Kasumi-1 (cell line): ENCODE measurements around the gene SLN.

Source experiments
- DNase-seq, 2 experiments: peaks; one replicate each; lab custom pipeline; 2025; lab: John Stamatoyannopoulos, UW

The SLN gene

DNA sequence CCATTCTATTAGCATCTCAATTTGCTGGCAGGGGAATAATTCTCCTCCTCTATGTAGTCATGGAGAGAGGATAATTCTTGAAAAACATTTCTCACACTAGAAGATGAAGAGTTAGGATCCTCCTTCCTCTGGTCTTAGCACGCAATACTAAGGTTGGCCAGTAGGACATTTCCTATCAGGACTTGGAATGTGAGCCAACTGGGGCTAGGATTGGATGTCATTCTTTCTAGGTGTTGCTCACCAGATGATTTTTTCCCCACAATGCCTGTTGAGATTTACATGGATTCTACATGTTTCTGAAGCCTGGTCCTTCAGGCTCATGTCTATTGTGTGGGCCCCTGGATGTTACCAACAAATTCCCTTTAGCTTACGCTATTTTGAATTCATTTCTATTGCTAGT is 28.0 kb downstream of the SLN start:
- DNase-seq, result peak in 1 of 2 experiments; percentile 5

DNA sequence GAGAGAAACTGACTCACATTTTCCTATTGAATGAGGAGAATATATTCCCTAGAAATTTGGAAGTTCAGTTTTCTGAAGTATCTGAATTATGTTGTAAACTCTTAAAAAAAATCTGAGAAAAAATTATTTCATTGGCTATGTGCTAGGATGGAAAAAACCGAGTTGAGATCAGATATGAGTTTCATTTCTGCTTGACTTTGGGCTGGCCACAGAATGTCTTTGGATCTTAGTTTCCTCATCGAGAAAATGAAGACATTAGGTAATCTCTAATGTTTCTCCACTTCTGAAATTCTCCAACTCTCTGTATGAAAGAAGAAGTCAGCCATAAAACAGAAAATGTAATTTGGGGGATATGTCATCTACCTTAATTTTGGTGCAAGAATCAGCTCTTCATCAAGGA is 28.8 kb downstream of the SLN start:
- DNase-seq, result no peak

DNA sequence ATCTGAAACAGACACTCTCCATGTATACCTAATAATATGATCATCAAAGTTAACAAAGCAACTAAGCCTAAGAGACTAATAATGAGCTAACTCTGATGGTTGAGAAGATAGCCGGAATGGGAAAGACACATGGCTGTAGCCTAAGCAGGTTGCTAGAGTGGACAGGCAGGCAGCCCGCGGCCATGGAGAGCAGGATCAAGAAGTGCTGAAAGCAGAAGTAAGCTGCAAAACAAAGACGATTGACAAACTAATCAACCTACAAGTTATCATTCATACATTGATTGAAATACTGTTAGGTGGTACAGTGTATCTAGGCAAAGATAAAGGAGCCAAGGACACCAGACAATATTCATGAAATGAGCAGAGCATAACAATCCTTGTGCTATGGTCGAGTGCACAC is 29.3 kb downstream of the SLN start:
- DNase-seq, result no peak

DNA sequence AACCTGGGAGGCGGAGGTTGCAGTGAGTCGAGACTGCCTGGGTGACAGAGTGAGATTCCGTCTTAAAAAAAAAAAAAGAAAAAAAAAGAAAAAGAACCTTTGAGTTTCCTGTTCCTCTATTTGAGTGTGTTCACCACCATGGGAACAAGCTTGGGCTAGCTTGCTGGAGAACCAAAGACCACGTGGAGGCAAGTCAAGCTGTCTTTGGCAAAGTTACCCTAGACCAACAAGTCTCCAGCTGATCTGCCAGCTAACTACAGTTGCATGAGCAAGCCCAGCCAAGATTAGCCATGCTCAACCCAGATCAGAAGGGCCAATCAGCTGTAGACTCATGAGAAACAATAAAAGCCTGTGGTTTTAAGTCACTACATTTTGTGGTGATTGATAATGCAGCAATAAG is 29.7 kb downstream of the SLN start:
- DNase-seq, result no peak

DNA sequence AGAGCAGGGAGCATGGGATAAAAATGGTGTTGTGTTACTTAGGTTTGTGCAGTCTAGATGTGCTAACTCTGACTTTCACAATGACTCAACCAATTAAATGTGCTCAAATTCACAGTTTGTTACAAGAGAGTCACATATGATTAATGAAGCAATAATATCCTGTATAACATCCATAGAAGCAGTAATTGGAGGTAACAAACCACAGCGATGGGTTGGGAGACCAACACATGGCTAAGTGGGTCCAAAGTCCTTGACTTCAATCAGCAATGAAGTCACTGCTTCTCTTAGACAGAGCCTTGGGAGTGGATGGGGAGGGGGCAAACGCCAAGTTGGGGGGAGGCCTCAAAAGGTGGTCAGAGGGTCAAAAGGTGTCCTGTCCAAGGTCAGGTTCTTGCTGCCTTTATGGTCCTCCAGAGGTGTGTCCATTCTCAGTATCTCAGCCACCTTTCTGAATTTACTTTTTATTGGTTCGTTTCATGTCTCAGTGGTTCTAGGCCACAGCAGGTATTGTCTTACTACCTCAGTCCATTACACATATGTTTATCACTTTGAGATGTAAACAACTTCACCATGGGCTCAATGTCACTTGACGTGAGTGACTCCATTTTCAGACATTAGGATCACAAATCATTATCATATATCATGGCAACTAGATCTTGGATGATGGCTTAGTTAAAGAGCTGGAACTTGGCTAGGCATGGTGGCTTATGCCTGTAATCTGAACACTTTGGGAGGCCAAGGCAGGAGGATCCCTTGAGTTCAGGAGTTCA is 32.4 kb downstream of the SLN start:
- no peak for DNase-seq

DNA sequence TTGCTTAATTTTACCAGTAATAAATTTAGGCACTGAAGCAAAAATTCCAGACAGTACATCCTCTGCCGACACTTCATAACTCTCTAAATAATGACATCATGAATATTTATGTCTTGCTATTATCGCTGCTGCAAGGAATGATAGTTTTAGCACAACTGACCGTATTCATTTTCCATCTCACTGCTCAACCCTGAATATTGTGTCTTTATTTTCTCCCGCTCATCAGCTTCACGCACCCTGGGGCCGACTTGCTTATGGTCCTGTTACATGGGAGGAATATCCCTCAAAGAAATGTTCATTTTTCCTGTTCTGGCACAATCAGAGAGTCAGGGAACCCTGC is 33.3 kb downstream of the SLN start:
- DNase-seq, result no peak

DNA sequence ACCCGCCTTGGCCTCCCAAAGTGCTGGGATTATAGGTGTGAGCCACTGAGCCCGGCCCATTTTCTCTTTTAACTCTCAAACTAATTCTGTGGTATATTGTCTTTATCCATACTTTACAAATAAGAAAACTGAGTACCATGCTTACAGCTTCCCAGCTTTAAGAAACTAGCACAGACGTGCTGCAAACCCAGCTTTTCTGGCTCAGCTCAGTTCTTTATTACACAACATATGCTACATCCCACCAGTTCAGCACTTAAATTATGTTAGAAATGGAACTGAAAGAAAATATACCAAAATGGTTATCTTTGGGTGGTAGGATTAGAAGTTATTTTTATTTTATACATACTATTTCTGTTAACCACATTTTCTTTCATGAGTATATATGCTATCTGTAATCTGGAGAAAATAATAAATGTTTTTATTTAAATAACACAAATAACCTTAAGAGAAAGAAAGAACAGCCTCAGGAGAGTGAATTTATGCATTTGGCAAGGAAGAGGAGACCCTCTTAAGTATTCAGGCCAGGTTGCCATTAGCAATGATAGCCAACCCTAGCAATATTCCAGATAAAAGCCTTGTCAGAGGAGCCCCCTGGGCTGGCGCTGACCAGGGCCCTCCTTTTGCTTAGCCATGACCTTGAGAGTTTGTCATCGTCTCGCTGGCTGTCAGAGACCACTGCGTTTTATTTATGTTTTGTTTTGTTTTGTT is 33.8 kb downstream of the SLN start:
- no peak for DNase-seq

DNA sequence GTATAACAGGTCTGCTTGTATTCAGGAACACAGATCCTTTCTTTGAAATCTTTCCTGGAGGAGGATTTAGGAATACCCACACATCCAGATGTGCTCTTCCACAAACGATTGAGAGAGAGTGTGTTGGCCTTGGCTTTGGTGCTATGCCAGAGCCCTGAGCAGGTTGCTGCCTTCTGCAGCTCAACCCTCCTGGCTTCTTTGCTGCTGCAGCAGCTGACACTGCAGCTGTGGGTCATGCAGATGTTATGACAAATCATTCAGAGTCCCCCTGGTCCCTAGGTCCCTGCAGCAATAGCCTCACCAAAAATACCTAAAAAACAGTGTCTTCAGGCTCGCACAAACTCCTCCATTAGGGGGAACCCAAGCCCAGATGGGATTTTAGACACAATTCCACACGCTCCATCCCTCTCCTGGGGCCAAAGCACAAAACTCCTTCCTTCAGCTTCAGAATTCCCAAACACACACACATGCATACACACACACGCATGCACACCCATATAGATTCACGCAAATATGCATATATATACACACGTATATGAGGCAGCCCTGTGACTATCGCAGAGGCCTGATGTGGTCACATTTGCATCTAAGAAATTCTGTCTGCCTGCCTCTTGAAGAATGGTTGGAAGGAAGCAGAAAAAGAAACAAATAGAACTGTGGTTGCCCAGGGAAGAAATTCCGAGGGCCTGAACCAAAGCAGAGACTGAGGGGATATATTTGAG is 35.4 kb downstream of the SLN start:
- DNase-seq, result no peak

DNA sequence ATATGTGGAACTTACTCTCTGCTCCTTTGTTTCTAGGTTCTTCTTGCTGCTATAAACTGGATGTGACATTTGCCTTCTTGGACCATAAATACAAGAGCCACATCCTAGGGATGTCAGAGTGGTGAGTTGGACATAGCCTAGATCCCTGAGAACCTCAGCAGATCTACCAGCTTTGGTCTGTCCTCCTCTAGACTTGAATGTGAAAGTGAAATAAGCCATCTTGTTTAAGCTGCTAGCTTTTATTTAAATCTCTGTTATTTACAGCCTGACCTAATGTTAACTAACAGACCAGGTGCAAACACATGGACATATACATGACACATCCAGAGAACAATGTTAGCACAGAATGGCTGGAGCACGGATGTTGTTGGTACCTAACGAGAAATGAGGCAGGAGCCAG is 36.0 kb downstream of the SLN start:
- DNase-seq, result no peak

DNA sequence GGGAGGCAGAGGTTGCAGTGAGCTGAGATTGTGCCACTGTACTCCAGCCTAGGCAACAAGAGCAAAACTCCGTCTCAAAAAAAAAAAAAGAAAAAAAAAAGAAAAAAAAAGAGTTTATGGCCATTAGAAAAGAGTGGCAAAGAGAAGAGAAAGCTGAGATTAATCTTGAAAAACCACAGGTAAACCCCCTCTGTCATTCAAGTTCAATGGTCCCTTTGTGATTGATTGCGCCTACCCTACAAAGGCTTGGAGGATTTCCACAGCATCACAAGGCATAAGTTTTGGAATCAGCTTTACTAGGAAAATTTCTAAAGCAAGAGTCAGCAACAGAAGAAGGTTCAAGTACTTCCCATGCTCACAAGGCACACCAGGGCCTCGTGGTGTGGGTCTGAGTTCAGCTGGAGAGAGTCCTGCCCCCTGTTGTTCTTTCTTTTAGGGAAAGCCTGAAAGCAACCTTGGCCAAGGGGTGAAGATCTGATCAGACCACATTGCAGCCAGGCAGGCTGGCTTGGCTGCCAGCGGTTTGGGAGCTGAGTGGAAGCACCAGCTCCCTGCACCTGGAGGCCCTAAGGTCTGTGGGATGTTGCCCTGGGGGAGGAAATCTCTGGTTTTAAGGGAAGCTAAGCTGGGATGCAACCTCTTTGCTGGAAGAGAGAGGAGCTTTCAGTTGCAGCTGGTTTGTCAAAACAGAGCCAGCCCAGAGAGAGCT is 41.8 kb downstream of the SLN start:
- no peak for DNase-seq

DNA sequence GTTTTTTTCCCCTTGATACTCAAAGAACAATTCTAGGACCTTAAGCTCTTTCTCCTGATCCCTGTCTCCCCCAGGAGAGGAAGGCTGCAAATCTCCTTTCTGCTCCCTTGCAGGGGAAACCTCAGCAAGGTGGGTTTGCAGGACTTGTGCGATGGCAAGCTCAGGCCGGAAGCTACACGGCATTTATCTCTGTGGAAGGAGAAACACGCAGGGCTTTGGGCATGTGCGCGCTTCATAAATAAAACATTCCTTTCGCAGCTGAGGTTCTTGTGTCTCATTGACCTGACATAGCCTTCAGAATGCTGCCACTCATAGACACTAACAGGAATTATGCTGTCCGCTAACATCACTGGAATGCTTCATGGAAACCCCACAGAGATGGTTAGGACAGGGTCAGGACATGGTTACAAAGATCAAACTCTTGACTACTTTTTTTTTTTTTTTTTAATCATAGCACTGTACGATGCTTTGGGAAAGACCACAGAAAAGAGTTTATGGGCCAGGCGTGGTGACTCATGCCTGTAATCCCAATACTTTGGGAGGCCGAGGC is 42.6 kb downstream of the SLN start:
- DNase-seq, result no peak

DNA sequence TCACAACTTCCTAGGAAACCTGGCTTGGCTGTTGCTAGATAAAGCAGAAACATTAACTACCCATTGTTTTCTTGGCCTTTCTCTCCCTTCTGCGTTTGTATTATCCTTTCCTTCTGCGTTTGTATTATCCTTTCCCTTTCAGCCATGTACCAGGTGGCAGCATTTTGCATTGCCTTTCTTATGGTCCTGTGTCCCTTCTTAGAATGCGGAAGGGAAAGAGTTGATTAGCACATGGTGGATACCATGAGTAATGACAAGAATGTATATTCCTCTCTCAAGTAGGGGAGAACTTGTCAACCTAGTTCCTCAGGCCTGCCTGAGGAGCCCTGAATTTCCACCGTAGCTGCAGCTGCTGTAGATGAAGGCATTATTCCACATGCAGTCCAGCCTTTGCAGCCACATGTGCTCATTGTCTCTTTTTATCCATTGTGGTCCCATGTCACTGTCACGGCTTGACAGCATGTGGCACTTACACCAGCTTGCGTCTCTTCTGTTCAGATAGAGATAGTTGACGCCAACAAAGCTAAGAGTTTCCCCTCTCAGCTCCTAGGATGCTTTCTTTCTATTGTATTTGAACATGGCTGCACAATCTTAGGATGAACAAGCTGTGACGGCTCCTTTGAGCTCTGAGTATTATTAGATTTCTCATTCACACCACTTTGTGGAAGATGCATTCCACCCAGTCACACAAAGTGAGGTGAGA is 44.8 kb downstream of the SLN start:
- no peak for DNase-seq

DNA sequence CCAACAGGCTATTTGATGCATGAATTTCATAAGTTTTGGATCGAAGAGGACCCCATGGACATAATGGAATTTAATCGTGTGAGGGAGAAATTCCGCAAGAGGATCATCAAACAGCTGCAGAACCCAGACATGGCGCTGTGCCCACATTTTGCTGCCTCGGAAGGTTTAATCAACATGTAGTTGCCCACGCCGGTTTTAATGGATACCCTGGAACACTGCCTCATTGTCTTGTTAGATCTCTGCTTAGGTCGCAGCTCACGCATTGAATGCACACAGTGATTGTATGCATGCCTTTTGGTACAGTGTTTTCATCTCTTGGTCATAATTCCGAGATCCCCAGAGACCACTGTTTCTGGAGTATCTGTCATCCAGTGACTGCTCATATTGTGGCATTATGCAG is 46.8 kb downstream of the SLN start:
- DNase-seq, result no peak

DNA sequence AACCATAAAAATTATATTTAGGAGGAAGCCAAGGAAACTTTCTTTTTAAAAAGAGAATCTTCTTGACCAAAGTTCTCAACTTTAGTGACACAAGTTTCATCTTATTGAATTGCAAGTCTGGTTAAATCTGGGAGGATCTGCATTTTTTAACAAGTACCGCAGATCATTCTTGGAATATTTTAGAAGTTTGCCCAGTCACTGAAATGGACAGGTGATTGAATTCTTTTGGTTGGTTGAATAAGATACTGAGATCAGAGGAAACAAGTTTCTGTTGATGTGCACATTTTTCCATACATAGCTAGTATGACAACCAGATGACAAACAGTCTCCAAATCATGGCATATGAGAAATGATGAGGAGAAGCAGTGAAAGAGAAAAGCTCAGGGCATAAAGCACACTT is 50.2 kb downstream of the SLN start:
- DNase-seq, result no peak

DNA sequence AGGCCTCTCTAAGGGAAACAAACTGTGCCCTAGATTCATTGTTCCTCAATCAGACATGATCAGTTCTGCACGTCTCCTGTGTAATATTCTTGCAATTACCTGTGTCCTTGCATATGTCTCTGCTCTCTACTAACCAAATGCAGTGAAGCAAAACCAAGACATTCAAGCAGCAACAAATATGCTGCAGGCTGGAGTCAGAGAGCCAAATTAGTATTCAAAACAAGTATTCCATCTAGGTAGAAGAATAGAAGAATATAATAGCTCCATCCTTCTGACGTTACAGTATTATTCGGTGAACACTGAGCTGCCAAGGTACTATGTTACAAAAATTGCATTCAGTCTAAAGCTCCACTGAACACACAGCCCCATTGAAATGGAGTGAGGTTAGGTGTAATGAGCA is 51.8 kb downstream of the SLN start:
- no peak for DNase-seq

DNA sequence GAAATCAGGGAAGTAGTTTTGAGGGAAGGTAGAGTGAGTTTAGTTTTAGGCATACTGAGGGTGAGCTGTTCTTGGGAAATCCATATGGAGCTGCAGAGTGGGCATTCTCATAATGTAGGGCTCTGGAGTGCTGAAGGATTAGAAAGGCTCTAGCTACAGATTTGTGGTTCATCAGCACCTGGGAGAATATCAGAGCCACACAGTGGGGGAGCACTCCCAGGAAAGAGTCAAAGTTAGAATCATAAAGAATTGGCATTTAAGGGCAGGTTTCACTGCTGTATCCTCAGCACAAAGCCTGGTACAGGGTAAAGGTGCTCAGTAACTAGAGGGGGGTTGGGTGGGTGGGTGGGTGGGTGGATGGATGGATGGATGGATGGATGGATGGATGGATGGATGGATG is 52.5 kb downstream of the SLN start:
- no peak for DNase-seq
